HL-60 (cell line): ENCODE results near the gene GASK1A.

ENCODE experiments used
- DNase-seq, 2 experiments: peaks; one replicate each; pipeline ENCODE4 v3.0.0-alpha.2; 2010 to 2020; ENCODE audit warnings: low read depth in 1 of 2, low spot score in 1 of 2
- H3K27ac ChIP-seq: fragments of 250-450 bp; sonication (Bioruptor Pico); replicated peaks from 2 replicates; pipeline ENCODE4 v1.5.1; 2020; ENCODE audit warnings: mild to moderate bottlenecking, moderate library complexity
- H3K27me3 ChIP-seq: fragments of 250-450 bp; sonication (Bioruptor Pico); 2 replicates; pipeline ENCODE4 v1.5.1; 2021; ENCODE audit warnings: mild to moderate bottlenecking, moderate library complexity; ENCODE audit not compliant: insufficient read depth, poor library complexity, severe bottlenecking
- H3K4me3 ChIP-seq: replicated peaks from 2 replicates; pipeline ENCODE4 v1.5.1; 2011; ENCODE audit warnings: mild to moderate bottlenecking, control low read depth, low read length; ENCODE audit not compliant: insufficient read depth
- CTCF ChIP-seq: IDR thresholded peaks from one replicate; pipeline ENCODE4 v1.5.1; 2011; ENCODE audit warnings: low read length, control low read depth, inconsistent platforms; ENCODE audit not compliant: insufficient read depth
- GABPA ChIP-seq: IDR thresholded peaks from 2 replicates; pipeline ENCODE4 v1.6.1; 2012; ENCODE audit warnings: low read depth
- POLR2AphosphoS5 ChIP-seq: IDR thresholded peaks from 2 replicates; pipeline ENCODE4 v1.6.1; 2012; ENCODE audit warnings: low read depth
- REST ChIP-seq: IDR thresholded peaks from 2 replicates; pipeline ENCODE4 v1.6.1; 2012; ENCODE audit warnings: low read depth; ENCODE audit not compliant: insufficient replicate concordance
- SPI1 ChIP-seq: IDR thresholded peaks from 2 replicates; pipeline ENCODE4 v1.6.1; 2012; ENCODE audit warnings: low read depth, mild to moderate bottlenecking, borderline replicate concordance

Gene GASK1A

GRCh38 chr3:43025423-43025822 is 46.3 kb downstream of the GASK1A start:
- no peaks in the 10 kb centered on the region for H3K27me3 ChIP-seq
- no peak for TF ChIP-seq GABPA
- TF ChIP-seq POLR2AphosphoS5 = no peak
- TF ChIP-seq SPI1 = no peak
- TF ChIP-seq REST = no peak
- no peak for DNase-seq
- no peak overlapping the region for H3K4me3 ChIP-seq
- no peak overlapping the region for H3K27ac ChIP-seq

GRCh38 chr3:43028001-43028400 is 48.9 kb downstream of the GASK1A start:
- no peak overlapping the region for H3K4me3 ChIP-seq
- H3K27me3 ChIP-seq = no peaks in the 10 kb centered on the region
- TF ChIP-seq REST (no peak), GABPA (no peak), POLR2AphosphoS5 (no peak), CTCF (no peak), SPI1 (no peak)
- DNase-seq = no peak
- no peak overlapping the region for H3K27ac ChIP-seq

- no peak for DNase-seq
- Histone ChIP-seq H3K27me3 (no peaks in the 10 kb centered on the region), H3K4me3 (no peak overlapping the region), H3K27ac (no peak overlapping the region)
- TF ChIP-seq POLR2AphosphoS5 (no peak), CTCF (no peak), REST (no peak), GABPA (no peak), SPI1 (no peak)
Observed at GRCh38 chr3:43028678-43029490, 49.8 kb downstream of the GASK1A start.
